GM13976 (cell line): ENCODE results near the gene WDR45.

Experiments
- DNase-seq: peaks from one replicate; pipeline ENCODE4 v3.0.0; 2012; ENCODE audit warnings: low spot score
- in situ Hi-C: fragments of 300-500 bp; cut with MboI; formaldehyde crosslinking; loops from one replicate; pipeline ENCODE4 v1.12.0; 2022; ENCODE audit warnings: low sequenced_read_pairs, mixed read lengths, inconsistent platforms; ENCODE audit not compliant: unreplicated experiment
- TF ChIP-seq, protein P1 (sequence below): IDR thresholded peaks from 2 replicates; pipeline ENCODE4 v1.5.1; 2012; ENCODE audit warnings: borderline replicate concordance, mild to moderate bottlenecking; ENCODE audit not compliant: insufficient read depth; ENCODE audit errors: extremely low read depth, missing control alignments, control extremely low read depth

WDR45 gene

DNA sequence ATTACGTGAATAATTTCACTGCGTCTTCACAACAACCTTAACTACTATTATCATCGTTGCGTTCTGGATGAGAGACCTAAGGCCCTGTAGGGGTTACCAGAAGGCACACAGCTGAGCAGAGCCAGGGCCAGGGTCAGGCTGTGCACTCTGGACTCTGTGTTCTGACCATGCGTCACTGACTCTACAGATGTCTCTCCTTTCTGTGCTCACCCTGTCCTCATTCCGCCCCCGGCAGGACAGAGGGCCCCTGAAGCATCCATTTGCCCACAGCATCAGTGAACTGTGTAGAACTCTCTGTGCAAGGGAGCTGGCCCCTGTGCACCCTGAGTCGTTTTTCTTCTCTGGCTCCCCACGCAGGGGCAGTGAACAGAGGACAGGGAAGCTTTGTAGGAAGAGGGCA, 22.5 kb upstream of the WDR45 start:
- in situ Hi-C loops: no loop called here
- TF ChIP-seq, protein P1, sequence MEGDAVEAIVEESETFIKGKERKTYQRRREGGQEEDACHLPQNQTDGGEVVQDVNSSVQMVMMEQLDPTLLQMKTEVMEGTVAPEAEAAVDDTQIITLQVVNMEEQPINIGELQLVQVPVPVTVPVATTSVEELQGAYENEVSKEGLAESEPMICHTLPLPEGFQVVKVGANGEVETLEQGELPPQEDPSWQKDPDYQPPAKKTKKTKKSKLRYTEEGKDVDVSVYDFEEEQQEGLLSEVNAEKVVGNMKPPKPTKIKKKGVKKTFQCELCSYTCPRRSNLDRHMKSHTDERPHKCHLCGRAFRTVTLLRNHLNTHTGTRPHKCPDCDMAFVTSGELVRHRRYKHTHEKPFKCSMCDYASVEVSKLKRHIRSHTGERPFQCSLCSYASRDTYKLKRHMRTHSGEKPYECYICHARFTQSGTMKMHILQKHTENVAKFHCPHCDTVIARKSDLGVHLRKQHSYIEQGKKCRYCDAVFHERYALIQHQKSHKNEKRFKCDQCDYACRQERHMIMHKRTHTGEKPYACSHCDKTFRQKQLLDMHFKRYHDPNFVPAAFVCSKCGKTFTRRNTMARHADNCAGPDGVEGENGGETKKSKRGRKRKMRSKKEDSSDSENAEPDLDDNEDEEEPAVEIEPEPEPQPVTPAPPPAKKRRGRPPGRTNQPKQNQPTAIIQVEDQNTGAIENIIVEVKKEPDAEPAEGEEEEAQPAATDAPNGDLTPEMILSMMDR: no peak
- DNase-seq: no peak

DNA sequence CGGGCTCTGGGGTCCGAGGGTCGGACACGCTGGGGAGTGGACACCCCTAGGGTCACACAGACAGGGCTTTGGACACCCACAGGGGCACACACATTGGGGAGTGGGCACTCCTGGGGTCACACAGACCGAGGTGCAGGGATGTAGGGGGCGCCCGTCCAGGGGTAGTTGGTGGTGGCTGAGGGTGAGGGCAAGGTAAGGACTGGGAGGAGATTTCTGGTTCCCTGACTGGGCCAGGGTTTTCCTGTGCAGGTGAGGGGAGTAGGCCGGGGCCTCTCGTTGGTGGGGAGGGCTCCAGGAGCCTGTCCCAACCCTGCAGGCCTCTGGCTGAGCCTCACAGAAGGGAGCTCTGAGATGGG, 21.9 kb upstream of the WDR45 start:
- in situ Hi-C loops: no loop called here
- TF ChIP-seq, protein P1: no peak
- no peak for DNase-seq

DNA sequence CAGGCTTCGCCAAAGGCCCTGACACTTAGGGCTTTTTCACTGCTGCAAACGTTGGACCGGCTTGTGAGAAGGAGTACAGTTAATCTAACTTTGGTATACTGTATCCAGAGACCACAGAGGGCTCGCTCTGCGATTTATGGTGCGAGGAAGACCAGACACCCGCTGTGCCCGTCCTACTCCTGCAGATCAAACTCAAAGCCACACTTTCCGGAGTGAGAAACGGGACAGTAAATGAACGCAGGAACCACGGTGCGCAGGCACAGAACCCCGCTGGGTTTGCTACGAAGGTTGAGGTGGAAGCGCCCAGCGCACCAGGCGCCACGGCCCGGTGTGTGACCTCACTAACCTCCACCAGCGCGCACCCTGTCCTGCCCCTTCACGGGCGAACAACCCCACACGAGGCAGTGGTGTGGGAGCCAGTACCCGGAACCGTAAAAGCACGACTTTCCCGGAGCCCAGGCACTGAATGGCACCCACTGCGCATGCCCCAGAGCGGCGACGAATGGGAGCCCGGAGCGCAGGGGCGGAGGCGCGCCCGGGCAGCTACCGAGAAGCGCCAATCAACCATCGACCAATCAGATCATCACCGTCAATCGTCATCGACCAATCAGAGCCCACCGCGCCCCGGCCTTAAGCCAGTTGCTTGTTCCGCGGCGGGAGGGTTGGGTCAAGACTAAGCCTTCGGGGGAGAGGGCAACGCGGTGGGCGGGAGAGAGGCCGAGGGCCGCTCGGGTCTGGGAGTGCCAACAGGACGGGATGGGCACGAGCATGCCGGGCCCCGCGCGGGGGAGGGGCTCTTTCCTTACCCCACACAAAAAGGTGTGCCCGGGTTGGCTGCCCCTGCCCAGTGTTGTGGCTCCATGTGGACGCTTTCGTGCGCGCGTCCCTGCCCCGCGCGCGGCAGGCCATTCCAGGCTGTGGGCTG, 21.3 kb upstream of the WDR45 start:
- peak; percentile 98 for DNase-seq
- in situ Hi-C loops: no loop called here
- TF ChIP-seq, protein P1: no peak

DNA sequence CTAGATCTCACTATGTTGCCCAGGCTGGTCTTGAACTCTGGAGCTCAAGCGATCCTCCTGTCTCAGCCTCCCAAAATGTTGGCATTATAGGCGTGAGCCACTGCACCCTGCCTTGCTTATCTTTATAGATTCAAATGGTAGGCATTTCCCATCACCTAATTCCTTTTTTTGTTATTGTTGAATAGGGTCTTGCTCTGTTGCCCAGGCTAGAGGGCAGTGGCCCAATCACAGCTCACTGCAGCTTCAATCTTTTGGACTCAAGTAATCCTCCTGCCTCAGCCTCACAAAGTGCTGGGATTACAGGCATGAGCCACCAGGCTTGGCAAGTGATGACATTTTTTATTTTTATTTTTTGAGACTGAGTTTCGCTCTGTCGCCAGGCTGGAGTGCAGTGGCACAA, 16.7 kb upstream of the WDR45 start:
- DNase-seq: no peak
- TF ChIP-seq, protein P1: no peak
- in situ Hi-C loops: no loop called here

DNA sequence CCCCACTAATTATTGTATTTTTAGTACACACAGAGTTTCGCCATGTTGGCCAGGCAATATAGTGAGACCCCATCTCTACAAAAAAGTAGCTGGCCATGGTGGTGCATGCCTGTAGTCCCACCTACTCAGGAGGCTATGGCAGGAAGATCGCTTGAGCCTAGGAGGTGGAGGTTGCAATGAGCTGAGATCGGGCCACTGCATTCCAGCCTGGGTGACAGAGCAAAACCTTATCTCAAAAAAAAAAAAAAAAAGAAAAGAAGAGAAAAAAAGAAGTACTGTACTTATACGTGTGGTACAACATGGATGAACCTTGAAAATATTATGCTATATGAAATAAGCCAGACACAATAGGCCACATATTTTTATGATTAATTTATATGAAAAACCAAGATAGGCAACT, 9.9 kb upstream of the WDR45 start:
- in situ Hi-C loops: no loop called here
- no peak for DNase-seq
- TF ChIP-seq, protein P1: no peak

DNA sequence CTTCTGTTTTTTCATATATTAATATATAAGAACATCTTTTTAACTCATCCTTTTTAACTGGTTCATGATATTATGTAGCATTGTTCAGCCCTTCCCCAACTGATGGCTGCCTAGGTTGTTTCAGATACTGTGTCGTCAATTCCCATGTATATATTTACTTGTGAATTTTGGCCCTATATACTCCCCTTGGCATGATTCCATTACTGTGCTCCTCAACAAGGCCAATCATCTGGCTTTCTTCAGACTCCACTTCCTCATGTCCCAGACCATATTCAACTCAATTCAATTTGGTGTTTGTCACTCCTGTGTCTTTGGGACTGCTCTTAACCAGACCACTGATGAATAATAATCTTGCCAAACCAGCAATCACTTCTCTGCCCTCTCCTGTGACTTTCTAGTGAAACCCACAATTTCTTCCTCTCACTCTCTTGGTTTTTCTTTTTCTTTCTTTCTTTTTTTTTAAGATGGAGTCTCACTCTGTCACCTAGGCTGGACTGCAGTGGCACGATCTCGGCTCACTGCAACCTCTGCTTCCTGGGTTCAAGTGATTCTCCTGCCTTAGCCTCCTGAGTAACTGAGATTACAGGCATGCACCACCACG, 2.7 kb upstream of the WDR45 start:
- in situ Hi-C loops: no loop called here
- no peak for DNase-seq
- TF ChIP-seq, protein P1: no peak
